GM12891 (cell line): ENCODE data around the gene FLACC1.

ENCODE experiments used
- PAX5 ChIP-seq: IDR thresholded peaks from 2 replicates; pipeline ENCODE4 v1.6.1; 2011; ENCODE audit warnings: low read length, moderate library complexity, mild to moderate bottlenecking; ENCODE audit not compliant: insufficient read depth, severe bottlenecking
- POLR2A ChIP-seq: IDR thresholded peaks from 2 replicates; pipeline ENCODE4 v1.6.1; 2011; ENCODE audit warnings: low read depth, low read length, control low read depth
- POLR2AphosphoS5 ChIP-seq: IDR thresholded peaks from 2 replicates; pipeline ENCODE4 v1.6.1; 2011; ENCODE audit warnings: low read depth, low read length, control low read depth
- SPI1 ChIP-seq: IDR thresholded peaks from 2 replicates; pipeline ENCODE4 v1.6.1; 2011; ENCODE audit warnings: low read depth, low read length, control low read depth
- TAF1 ChIP-seq: IDR thresholded peaks from 2 replicates; pipeline ENCODE4 v1.6.1; 2011; ENCODE audit warnings: low read depth, low read length, control low read depth

- TF ChIP-seq POLR2AphosphoS5 (no peak), POLR2A (no peak), TAF1 (no peak), SPI1 (no peak), PAX5 (no peak)
These were observed 82.1 kb downstream of the FLACC1 start for GRCh38 chr2:201275069-201275468.
